WERI-Rb-1 (cell line): ENCODE results near the gene KCNQ1OT1.
A peak's percentile ranks its signal among the peaks of the same experiment; 100 is the strongest.

Source experiments
- DNase-seq: peaks from one replicate; pipeline ENCODE4 v3.0.0-alpha.2; 2020
- H3K27ac ChIP-seq: fragments of 250-450 bp; sonication (Bioruptor Pico); 2 replicates; pipeline ENCODE4 v1.5.1; 2020; ENCODE audit warnings: mild to moderate bottlenecking, moderate library complexity
- H3K27me3 ChIP-seq: fragments of 250-450 bp; sonication (Bioruptor Pico); 2 replicates; pipeline ENCODE4 v1.5.1; 2021; ENCODE audit warnings: mild to moderate bottlenecking, low read depth, moderate library complexity; ENCODE audit not compliant: insufficient read depth, severe bottlenecking
- H3K36me3 ChIP-seq: fragments of 250-450 bp; sonication (Bioruptor Pico); 2 replicates; pipeline ENCODE4 v1.5.1; 2020; ENCODE audit warnings: mild to moderate bottlenecking, moderate library complexity
- H3K4me3 ChIP-seq: 2 replicates; pipeline ENCODE4 v1.5.1; 2011; ENCODE audit warnings: low read depth, mild to moderate bottlenecking, control low read depth, low read length
- H3K9me3 ChIP-seq: fragments of 250-450 bp; sonication (Bioruptor Pico); 2 replicates; pipeline ENCODE4 v1.5.1; 2021; ENCODE audit warnings: mild to moderate bottlenecking, moderate library complexity; ENCODE audit not compliant: severe bottlenecking
- TF ChIP-seq, protein P1 (sequence below): IDR thresholded peaks from 2 replicates; pipeline ENCODE4 v1.5.1; 2011; ENCODE audit warnings: low read depth, mild to moderate bottlenecking, control low read depth, inconsistent platforms, low read length

The KCNQ1OT1 gene

GRCh38 chr11:2746401-2747247 is 46.8 kb upstream of the KCNQ1OT1 start:
- no peaks in the 10 kb centered on the region for H3K9me3 ChIP-seq
- TF ChIP-seq, protein P1, sequence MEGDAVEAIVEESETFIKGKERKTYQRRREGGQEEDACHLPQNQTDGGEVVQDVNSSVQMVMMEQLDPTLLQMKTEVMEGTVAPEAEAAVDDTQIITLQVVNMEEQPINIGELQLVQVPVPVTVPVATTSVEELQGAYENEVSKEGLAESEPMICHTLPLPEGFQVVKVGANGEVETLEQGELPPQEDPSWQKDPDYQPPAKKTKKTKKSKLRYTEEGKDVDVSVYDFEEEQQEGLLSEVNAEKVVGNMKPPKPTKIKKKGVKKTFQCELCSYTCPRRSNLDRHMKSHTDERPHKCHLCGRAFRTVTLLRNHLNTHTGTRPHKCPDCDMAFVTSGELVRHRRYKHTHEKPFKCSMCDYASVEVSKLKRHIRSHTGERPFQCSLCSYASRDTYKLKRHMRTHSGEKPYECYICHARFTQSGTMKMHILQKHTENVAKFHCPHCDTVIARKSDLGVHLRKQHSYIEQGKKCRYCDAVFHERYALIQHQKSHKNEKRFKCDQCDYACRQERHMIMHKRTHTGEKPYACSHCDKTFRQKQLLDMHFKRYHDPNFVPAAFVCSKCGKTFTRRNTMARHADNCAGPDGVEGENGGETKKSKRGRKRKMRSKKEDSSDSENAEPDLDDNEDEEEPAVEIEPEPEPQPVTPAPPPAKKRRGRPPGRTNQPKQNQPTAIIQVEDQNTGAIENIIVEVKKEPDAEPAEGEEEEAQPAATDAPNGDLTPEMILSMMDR = no peak
- H3K36me3 ChIP-seq = no peaks in the 10 kb centered on the region
- peak overlapping the region; percentile 60 for H3K27ac ChIP-seq
- peak; percentile 80 for DNase-seq
- H3K4me3 ChIP-seq = no peak overlapping the region
- no peaks in the 10 kb centered on the region for H3K27me3 ChIP-seq

DNA sequence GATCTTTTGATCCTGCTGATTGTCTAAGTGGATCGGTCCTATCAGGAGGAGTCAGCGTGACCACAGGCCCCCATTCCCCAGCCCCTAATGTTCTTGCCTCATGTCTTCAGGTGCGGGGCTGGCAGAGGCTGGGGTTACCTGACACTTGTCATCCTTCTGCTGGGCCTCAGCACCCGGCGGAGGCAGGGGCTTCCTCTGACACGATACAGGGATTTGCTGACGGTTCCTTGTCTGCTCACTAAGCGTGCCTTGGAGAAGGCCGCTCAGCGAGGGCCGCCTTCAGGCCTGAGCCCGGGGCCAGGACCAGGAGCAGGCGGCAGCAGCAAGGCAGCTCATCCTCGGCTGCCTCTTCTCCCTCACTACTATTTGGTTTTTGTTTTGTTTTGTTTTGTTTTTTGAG is 45.7 kb upstream of the KCNQ1OT1 start:
- Histone ChIP-seq H3K9me3 (no peaks in the 10 kb centered on the region), H3K27ac (no peak overlapping the region), H3K27me3 (no peaks in the 10 kb centered on the region), H3K4me3 (no peak overlapping the region), H3K36me3 (no peaks in the 10 kb centered on the region)
- DNase-seq = peak; percentile 3
- TF ChIP-seq, protein P1 = no peak

DNA sequence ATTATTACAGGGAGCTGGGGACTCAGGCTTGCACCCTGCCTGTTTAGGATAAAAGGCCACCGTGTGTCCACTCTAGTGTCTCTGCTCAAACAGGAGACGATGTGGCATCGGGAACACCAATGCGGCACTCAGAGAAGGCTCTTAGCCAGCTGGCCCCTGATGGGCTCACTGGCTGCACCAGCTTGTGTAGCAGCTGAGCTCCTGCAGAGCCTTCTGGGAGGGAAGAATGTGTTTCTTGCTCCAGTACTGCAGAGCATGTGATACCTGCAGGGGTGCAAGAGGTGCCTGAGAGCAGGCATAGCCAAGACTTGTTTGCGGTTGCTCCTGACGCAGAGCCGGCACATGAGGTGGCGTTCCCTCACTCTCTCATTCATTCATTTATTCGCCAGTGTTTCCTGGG is 44.4 kb upstream of the KCNQ1OT1 start:
- H3K27me3 ChIP-seq = no peaks in the 10 kb centered on the region
- DNase-seq = peak; percentile 8
- H3K4me3 ChIP-seq = no peak overlapping the region
- H3K27ac ChIP-seq = no peak overlapping the region
- TF ChIP-seq, protein P1 = no peak
- no peaks in the 10 kb centered on the region for H3K36me3 ChIP-seq
- H3K9me3 ChIP-seq = no peaks in the 10 kb centered on the region

DNA sequence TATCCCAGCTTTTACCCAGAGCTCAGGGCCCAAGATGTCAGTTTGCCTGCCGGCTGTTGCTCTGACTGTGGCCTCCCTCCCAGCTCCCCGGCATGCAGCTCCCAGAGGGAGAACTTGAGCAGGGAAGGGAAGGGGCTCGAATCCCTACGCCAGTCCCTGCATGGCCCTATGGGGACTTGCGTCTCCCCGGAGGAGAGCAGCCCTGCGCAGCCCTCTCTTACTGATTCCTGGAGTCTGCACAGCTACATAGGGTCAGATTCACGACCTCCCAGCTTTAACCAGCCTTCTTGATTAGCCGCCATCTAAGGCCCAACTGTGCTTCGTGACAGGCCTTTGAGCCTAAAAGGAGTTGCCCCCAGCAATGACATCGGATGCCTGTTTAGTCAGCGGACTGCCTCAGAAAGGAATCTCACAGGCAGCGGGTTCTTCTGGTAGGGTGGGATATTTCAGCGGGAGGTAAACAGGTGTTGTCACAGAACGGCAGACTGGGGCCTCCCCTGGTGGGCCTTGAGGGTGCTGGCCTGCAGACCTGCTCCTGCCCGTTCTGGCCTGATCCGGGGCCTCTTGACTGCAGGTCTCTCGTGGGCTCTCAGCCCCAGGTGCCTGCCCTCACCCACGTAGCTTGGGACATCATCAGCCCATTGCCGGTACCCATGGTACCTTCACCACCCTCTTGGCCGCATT is 43.8 kb upstream of the KCNQ1OT1 start:
- H3K36me3 ChIP-seq = no peaks in the 10 kb centered on the region
- TF ChIP-seq, protein P1 = peak; percentile 44

GRCh38 chr11:2742611-2743426 is 43.0 kb upstream of the KCNQ1OT1 start:
- TF ChIP-seq, protein P1 = no peak
- peak; percentile 1 for DNase-seq
- no peaks in the 10 kb centered on the region for H3K27me3 ChIP-seq

More for the DNA sequence above, 43.8 kb upstream of the KCNQ1OT1 start:
- no peak overlapping the region for H3K27ac ChIP-seq
- no peaks in the 10 kb centered on the region for H3K27me3 ChIP-seq
- H3K9me3 ChIP-seq = no peaks in the 10 kb centered on the region
- peak; percentile 14 for DNase-seq
- H3K4me3 ChIP-seq = no peak overlapping the region

More at GRCh38 chr11:2742611-2743426, 43.0 kb upstream of the KCNQ1OT1 start:
- Histone ChIP-seq H3K9me3 (no peaks in the 10 kb centered on the region), H3K4me3 (no peak overlapping the region), H3K27ac (no peak overlapping the region), H3K36me3 (no peaks in the 10 kb centered on the region)
